Testis (tissue), 3 donors: ENCODE data around the gene LMBRD1. TPM values are rescaled to one million over a fixed set of nuclear protein-coding genes. Genes with fewer than 3 reads are reported as not detected.
A peak's percentile ranks its signal among the peaks of the same experiment; 100 is the strongest.

ENCODE experiments used
- DNase-seq: peaks from one replicate; pipeline ENCODE4 v3.0.0-alpha.2; 2019
- H3K27ac ChIP-seq, 2 donors: fragments of 200-600 bp; sonication (generic); one replicate each; pipeline ENCODE4 v1.5.1; 2019
- H3K27me3 ChIP-seq: fragments of 200-600 bp; sonication (generic); one replicate; pipeline ENCODE4 v1.5.1; 2019
- H3K36me3 ChIP-seq: fragments of 200-600 bp; sonication (generic); one replicate; pipeline ENCODE4 v1.5.1; 2017; ENCODE audit warnings: low read depth; ENCODE audit errors: missing control alignments
- H3K4me1 ChIP-seq: fragments of 200-600 bp; sonication (generic); one replicate; pipeline ENCODE4 v1.5.1; 2019
- H3K4me3 ChIP-seq, 2 donors: fragments of 200-600 bp; sonication (generic); one replicate each; pipeline ENCODE4 v1.5.1; 2017 to 2019
- H3K9me3 ChIP-seq: fragments of 200-600 bp; sonication (generic); one replicate; pipeline ENCODE4 v1.5.1; 2017
- POLR2A ChIP-seq: fragments of 450-650 bp; IDR thresholded peaks from one replicate; pipeline ENCODE4 v1.6.1; 2017; ENCODE audit warnings: antibody characterized with exemption, mild to moderate bottlenecking, moderate library complexity
- WGBS, 2 donors: methylation state at CpG; one replicate each; pipeline ENCODE4 v1.1.5; 2018; 5-methylcytosine and 5-hydroxymethylcytosine counted together
- intact Hi-C: fragments of 100-400 bp; cut with DNase I; formaldehyde crosslinking; loops from one replicate; pipeline ENCODE4 v1.15.1; 2023; ENCODE audit warnings: low total_unique reads
- polyA plus RNA-seq: library from polyadenylated mRNA; stranded (reverse); fragments of 350-450 nt; fragmentation: Illumina TruSeq; extraction: RNeasy Lipid Tissue Mini Kit (QIAGEN cat#74804); gene quantifications from one replicate; pipeline ENCODE4 v1.2.3, GENCODE V29; 2014; ENCODE audit warnings: low read depth, low replicate concordance; ENCODE audit not compliant: insufficient read depth
- total RNA-seq, 2 donors: library from RNA; depleted of rRNA; stranded (reverse); fragments of >200 nt; gene quantifications; one replicate each; pipeline ENCODE4 v1.2.3, GENCODE V29; 2016
- TF ChIP-seq, protein P1 (sequence below), 3 experiments: fragments of 450-650 bp in 2 of 3; fragments of 200-600 bp in 1 of 3; sonication (generic) in 1 of 3; IDR thresholded peaks; one replicate each; pipeline ENCODE4 v1.5.1; 2016 to 2019; ENCODE audit warnings: antibody characterized with exemption in 3 of 3, mild to moderate bottlenecking in 2 of 3, moderate library complexity in 1 of 3

Gene LMBRD1
- total and polyA plus RNA-seq, 3 donors from 2014 or later = 43.0 to 54.4 (median 49.2) TPM

DNA sequence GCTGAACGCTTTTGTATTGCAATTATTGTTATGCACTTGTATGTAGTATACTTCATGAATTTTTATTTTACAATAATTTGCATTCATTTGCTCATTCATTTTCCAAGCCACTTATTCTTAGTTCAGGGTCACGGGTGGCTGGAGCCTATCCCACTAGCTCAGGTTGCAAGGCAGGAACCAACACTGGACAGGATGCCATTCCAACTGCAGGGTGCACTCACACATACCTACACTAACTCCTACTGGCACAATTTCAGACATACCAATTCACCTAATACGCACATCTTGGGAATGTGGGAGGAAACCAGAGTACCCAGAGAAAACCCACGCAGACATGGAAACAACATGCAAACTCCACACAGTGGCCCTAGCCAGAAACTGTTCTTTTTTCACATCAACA lies 61.8 kb downstream of the LMBRD1 start:
- TF ChIP-seq, protein P1, sequence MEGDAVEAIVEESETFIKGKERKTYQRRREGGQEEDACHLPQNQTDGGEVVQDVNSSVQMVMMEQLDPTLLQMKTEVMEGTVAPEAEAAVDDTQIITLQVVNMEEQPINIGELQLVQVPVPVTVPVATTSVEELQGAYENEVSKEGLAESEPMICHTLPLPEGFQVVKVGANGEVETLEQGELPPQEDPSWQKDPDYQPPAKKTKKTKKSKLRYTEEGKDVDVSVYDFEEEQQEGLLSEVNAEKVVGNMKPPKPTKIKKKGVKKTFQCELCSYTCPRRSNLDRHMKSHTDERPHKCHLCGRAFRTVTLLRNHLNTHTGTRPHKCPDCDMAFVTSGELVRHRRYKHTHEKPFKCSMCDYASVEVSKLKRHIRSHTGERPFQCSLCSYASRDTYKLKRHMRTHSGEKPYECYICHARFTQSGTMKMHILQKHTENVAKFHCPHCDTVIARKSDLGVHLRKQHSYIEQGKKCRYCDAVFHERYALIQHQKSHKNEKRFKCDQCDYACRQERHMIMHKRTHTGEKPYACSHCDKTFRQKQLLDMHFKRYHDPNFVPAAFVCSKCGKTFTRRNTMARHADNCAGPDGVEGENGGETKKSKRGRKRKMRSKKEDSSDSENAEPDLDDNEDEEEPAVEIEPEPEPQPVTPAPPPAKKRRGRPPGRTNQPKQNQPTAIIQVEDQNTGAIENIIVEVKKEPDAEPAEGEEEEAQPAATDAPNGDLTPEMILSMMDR (IDR thresholded peaks at IDR 0.05) = no peak
- TF ChIP-seq POLR2A = no peak
- Histone ChIP-seq H3K9me3 (no peaks in the 10 kb centered on the region), H3K4me1 (no peaks in the 10 kb centered on the region), H3K27me3 (no peaks in the 10 kb centered on the region), H3K4me3 (no peak overlapping the region), H3K36me3 (no peaks in the 10 kb centered on the region), H3K27ac (no peak overlapping the region)
- DNase-seq = no peak
- 88% methylated on average over 4 of the region's 4 CpGs for WGBS, 2 donors
- intact Hi-C loops = no loop called here

GRCh38 chr6:69732640-69733039 lies 64.2 kb downstream of the LMBRD1 start:
- Histone ChIP-seq H3K27ac (no peak overlapping the region), H3K27me3 (no peaks in the 10 kb centered on the region), H3K36me3 (no peaks in the 10 kb centered on the region), H3K4me3 (no peak overlapping the region), H3K9me3 (no peaks in the 10 kb centered on the region), H3K4me1 (no peaks in the 10 kb centered on the region)
- no peak for DNase-seq
- TF ChIP-seq POLR2A = no peak
- TF ChIP-seq, protein P1 (IDR thresholded peaks at IDR 0.05) = peak; percentile 6 to 15 (median 11)
- WGBS, 2 donors = 60 to 63% methylated on average over 2 of the region's 2 CpGs
- intact Hi-C loops = no loop called here

DNA sequence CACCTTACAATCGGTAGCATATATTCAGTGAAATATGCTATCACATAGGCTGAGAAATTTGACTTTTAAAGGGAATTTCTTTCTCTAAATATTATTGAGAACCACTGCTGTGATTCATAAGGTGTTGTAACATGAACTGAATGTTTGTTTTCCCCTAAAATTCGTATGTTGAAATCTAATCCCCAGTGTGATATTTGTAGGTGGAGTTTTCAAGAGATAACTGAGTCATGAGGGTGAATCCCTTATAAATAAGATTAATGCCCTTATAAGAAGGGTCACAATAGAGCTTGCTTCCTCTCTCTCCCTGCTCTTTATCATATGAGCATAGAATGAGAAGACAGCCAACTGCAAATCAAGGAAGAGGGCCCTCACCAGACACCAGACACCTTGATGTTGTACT lies 64.8 kb downstream of the LMBRD1 start:
- Histone ChIP-seq H3K9me3 (no peaks in the 10 kb centered on the region), H3K4me3 (no peak overlapping the region), H3K27ac (no peak overlapping the region), H3K4me1 (no peaks in the 10 kb centered on the region), H3K27me3 (no peaks in the 10 kb centered on the region), H3K36me3 (no peaks in the 10 kb centered on the region)
- WGBS, 2 donors = 72 to 76% methylated on average over 2 of the region's 2 CpGs
- DNase-seq = no peak
- TF ChIP-seq, protein P1 (IDR thresholded peaks at IDR 0.05) = no peak
- TF ChIP-seq POLR2A = no peak
- intact Hi-C loops = no loop called here

DNA sequence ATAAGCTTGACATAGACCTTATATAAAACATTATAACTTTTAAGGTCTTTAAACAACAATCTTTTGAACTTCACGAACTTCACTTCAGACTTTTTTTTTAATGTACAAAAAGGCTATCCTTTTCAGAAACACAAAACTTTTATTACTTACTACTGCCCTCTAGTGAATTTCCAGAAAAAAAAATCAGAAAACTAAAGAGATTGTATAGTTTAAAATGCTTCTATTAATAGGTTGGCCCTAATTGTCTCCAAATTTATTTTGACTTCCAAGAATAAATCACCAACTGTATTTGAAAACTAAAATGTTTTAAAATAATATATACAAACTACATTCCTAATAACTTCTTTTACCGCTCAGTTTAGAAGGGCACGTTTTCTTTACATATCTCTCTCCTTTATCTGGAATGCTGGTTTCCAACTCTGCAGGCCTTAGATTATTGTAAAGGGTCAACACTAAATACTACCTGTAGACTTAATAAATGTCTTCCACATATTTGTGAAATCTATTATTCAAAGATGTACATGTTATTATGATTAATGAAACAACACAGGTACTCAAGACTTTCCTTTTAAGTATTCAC lies 66.8 kb downstream of the LMBRD1 start:
- no peaks in the 10 kb centered on the region for H3K36me3 ChIP-seq
- no peaks in the 10 kb centered on the region for H3K27me3 ChIP-seq
- H3K4me3 ChIP-seq = no peak overlapping the region
- TF ChIP-seq, protein P1 (IDR thresholded peaks at IDR 0.05) = peak in 1 of 3 experiments; percentile 43
- TF ChIP-seq POLR2A = no peak
- intact Hi-C loops = no loop called here
- WGBS, 2 donors = 70 to 78% methylated on average over 3 of the region's 3 CpGs
- no peak overlapping the region for H3K27ac ChIP-seq
- H3K9me3 ChIP-seq = no peaks in the 10 kb centered on the region
- no peak for DNase-seq
- no peaks in the 10 kb centered on the region for H3K4me1 ChIP-seq

DNA sequence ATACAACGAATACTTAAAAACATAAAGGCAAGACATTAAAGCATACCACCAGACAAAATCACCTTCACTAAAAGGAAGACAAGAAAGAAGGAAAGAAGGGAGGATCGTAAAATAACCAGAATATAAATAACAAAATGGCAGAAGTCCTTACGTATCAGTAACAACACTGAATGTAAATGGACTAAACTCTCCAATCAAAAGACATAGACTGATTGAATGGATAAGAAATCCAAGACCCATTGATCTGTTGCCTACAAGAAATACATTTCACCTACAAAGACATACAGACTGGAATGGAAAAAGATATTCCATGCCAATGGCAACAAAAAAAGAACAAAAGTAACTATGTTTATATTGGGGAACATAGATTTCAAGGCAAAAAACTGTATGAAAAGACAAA lies 74.1 kb downstream of the LMBRD1 start:
- no peak for DNase-seq
- Histone ChIP-seq H3K36me3 (no peaks in the 10 kb centered on the region), H3K4me3 (no peak overlapping the region), H3K27ac (no peak overlapping the region), H3K9me3 (no peaks in the 10 kb centered on the region), H3K27me3 (no peaks in the 10 kb centered on the region), H3K4me1 (no peaks in the 10 kb centered on the region)
- WGBS, 2 donors = 98 to 100% methylated on average over 3 of the region's 3 CpGs
- intact Hi-C loops = no loop called here
- no peak for TF ChIP-seq POLR2A
- TF ChIP-seq, protein P1 (IDR thresholded peaks at IDR 0.05) = no peak
